Stimulated activated CD4-positive, alpha-beta T cell treated with anti-CD3 and anti-CD28 coated beads, TNF-alpha, amount 100 ng/mL, for 1 hour (primary cell): Measurements from ENCODE around the gene GOLGA6L24.
"Not testable (repeated sequence)": the region's sequence is repeated elsewhere in the genome, so short reads cannot be mapped to it uniquely, and the experiment has no call there.

Source experiments
- DNase-seq, 3 donors: peaks; one replicate each; pipeline ENCODE4 v3.0.0-alpha.2; 2020; ENCODE audit warnings: low read depth in 3 of 3, low spot score in 1 of 3

GOLGA6L24 gene

GRCh38 chr15:28357984-28358383 is at the start of gene GOLGA6L24:
Gene GOLGA6L24, minus strand, starts transcription at chr15:28358084. Its CDS starts 61 bp downstream, at chr15:28358023.
- DNase-seq = not testable (repeated sequence)

GRCh38 chr15:28402774-28403435 is 45.0 kb upstream of the GOLGA6L24 start:
- not testable (repeated sequence) for DNase-seq

- not testable (repeated sequence) for DNase-seq
Observed at GRCh38 chr15:28396022-28396421, 38.1 kb upstream of the GOLGA6L24 start.

- not testable (repeated sequence) for DNase-seq
Observed at GRCh38 chr15:28380053-28380452, 22.2 kb upstream of the GOLGA6L24 start.

- not testable (repeated sequence) for DNase-seq
Observed at GRCh38 chr15:28378364-28378763, 20.5 kb upstream of the GOLGA6L24 start, which contains the start of gene GOLGA8F. Gene GOLGA8F, plus strand, starts transcription at chr15:28378664. Its CDS starts 98 bp downstream, at chr15:28378762.

GRCh38 chr15:28365502-28365901 is 7.6 kb upstream of the GOLGA6L24 start:
- not testable (repeated sequence) for DNase-seq

- not testable (repeated sequence) for DNase-seq
Observed at GRCh38 chr15:28322129-28322588, 35.7 kb downstream of the GOLGA6L24 start, which contains the start of gene HERC2. Gene HERC2, minus strand, starts transcription at chr15:28322179. Its CDS starts 746 bp downstream, at chr15:28321433.

GRCh38 chr15:28321358-28322078 is 36.4 kb downstream of the GOLGA6L24 start:
- DNase-seq = peak in 1 of 3 donors; percentile 10

GRCh38 chr15:28319725-28320124 is 38.2 kb downstream of the GOLGA6L24 start:
- DNase-seq = not testable (repeated sequence)

GRCh38 chr15:28318828-28319227 is 39.1 kb downstream of the GOLGA6L24 start:
- DNase-seq = not testable (repeated sequence)

GRCh38 chr15:28318122-28318521 is 39.8 kb downstream of the GOLGA6L24 start:
- DNase-seq = not testable (repeated sequence)

GRCh38 chr15:28316958-28317357 is 40.9 kb downstream of the GOLGA6L24 start:
- DNase-seq = not testable (repeated sequence)

GRCh38 chr15:28310454-28310853 is 47.4 kb downstream of the GOLGA6L24 start:
- DNase-seq = not testable (repeated sequence)

- not testable (repeated sequence) for DNase-seq
Observed at GRCh38 chr15:28308718-28309117, 49.2 kb downstream of the GOLGA6L24 start.
